Dendritic cell treated with granulocyte-macrophage colony-stimulating factor and Interleukin-4, amounts not matched to agents 40 ng/mL and 50 ng/mL, for 4 days (primary cell): ENCODE results near the gene VASH2.
"Not testable (repeated sequence)": the region's sequence is repeated elsewhere in the genome, so short reads cannot be mapped to it uniquely, and the experiment has no call there.

Source experiments
- H3K27ac Mint-ChIP-seq: one replicate; pipeline ENCODE4 v1.8.0; 2022; ENCODE audit warnings: mild to moderate bottlenecking, mixed read lengths
- H3K27me3 Mint-ChIP-seq: one replicate; pipeline ENCODE4 v1.8.0; 2022; ENCODE audit warnings: mild to moderate bottlenecking, mixed read lengths
- H3K36me3 Mint-ChIP-seq: one replicate; pipeline ENCODE4 v1.8.0; 2022; ENCODE audit warnings: low read depth, mixed read lengths
- H3K4me1 Mint-ChIP-seq: one replicate; pipeline ENCODE4 v1.8.0; 2022; ENCODE audit warnings: low read depth, mixed read lengths
- H3K4me3 Mint-ChIP-seq: one replicate; pipeline ENCODE4 v1.8.0; 2022; ENCODE audit warnings: mild to moderate bottlenecking, moderate library complexity, mixed read lengths
- H3K9me3 Mint-ChIP-seq: one replicate; pipeline ENCODE4 v1.8.0; 2022; ENCODE audit warnings: mixed read lengths
- intact Hi-C: fragments of 100-400 bp; cut with micrococcal nuclease; formaldehyde crosslinking; loops from one replicate; pipeline ENCODE4 v1.15.0; 2022

The VASH2 gene

DNA sequence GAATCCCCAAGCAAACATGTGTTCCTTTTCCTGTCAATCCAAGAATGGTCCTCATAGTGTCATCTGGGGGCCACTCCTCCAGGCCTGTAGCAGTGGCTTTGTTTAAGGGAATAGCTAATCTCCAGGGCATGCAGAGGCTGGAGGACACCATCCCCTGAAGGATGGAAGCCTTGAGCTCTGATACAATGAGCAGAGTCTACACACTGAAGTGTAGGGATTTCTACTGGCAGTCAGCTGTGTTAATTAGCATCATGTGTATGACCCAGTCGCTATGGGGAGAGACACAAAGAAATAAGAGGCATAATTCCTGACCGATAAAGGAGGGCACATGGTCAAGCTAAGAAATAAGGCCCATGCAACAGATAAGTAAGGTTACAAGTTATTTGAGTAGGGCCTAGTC is 36.2 kb downstream of the VASH2 start:
- Mint-ChIP-seq H3K4me3 (no peak overlapping the region), H3K4me1 (no peaks in the 10 kb centered on the region), H3K27ac (peak overlapping the region; percentile 29), H3K36me3 (peaks cover 10% of the 10 kb centered on the region), H3K27me3 (no peaks in the 10 kb centered on the region), H3K9me3 (no peaks in the 10 kb centered on the region)
- intact Hi-C loops, result no loop called here

DNA sequence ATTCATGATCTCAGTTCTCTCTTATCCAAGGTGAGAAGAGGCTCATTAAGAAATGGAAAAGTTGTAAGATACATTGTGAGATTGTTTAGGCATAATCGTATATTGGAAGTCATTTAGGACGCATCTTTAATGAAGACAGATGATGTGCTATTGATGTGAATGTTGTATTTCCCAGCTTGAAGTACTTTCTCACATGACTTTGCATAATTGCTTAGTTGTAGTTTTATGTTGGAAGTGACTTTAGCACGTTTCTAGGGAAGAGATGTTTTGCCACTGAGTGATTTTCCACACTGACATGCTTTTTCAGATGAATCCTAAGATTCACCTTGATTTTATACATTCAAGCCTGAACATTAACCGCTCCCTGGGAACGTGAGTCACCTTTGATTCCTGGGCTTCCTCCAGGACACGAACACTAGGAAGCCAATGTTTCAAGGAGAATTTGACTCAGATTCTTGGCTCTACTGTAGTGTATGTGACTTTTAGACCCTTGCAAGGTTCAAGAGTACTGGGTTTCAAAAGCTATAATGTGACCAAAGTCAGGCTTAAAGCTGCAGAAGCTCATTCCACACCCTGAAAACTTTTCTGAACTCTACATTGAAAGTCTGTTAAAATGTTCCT is 37.5 kb downstream of the VASH2 start:
- Mint-ChIP-seq H3K36me3 (peaks cover 20% of the 10 kb centered on the region), H3K27ac (no peak overlapping the region), H3K4me1 (no peaks in the 10 kb centered on the region), H3K27me3 (no peaks in the 10 kb centered on the region), H3K9me3 (no peaks in the 10 kb centered on the region), H3K4me3 (no peak overlapping the region)
- intact Hi-C loops, result no loop called here

DNA sequence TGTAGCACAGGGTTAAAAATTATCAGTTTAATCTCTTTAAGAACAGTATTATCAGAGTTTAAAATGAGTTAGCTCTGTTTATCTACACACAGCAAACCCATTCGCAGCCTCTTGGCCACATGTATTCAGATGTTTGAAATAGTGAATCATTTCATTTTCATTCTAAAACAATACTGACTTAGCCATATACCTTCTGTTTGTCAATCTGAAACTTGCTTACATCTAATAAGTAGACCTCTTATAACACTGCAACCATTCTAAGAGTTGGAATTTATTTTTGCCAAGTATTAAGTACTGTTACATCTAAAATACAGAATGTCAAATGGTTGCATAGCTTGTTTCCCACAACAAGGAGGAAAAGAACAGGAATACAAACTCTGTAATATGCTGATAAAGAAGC is 39.9 kb downstream of the VASH2 start:
- Mint-ChIP-seq H3K9me3 (no peaks in the 10 kb centered on the region), H3K27ac (no peak overlapping the region), H3K36me3 (peaks cover 34% of the 10 kb centered on the region), H3K4me3 (no peak overlapping the region), H3K27me3 (no peaks in the 10 kb centered on the region), H3K4me1 (no peaks in the 10 kb centered on the region)
- intact Hi-C loops, result loop anchor here (5.0 kb wide), 1 partner anchor 533 kb away; no protein-coding TSS in a partner anchor

DNA sequence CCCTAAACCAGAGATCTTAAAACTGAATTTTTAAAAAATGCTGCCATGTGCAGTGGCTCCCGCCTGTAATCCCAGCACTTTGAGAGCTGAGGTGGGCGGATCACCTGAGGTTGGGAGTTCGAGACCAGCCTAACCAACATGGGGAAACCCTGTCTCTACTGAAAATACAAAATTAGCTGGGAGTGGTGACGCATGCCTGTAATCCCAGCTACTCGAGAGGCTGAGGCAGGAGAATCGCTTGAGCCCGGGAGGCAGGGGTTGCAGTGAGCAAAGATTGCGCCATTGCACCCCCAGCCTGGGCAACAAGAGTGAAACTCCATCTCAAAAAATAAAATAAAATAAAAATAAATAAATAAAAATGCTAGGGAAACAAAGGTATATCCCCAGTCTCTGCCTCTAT is 43.6 kb downstream of the VASH2 start:
- H3K4me3 Mint-ChIP-seq, H3K4me1 Mint-ChIP-seq, H3K27ac Mint-ChIP-seq, H3K27me3 Mint-ChIP-seq, H3K9me3 Mint-ChIP-seq: not testable (repeated sequence)
- peaks cover 63% of the 10 kb centered on the region for H3K36me3 Mint-ChIP-seq
- intact Hi-C loops, result loop anchor here (2.0 to 5.0 kb wide), 3 partner anchors 73 to 537 kb away; no protein-coding TSS in a partner anchor

DNA sequence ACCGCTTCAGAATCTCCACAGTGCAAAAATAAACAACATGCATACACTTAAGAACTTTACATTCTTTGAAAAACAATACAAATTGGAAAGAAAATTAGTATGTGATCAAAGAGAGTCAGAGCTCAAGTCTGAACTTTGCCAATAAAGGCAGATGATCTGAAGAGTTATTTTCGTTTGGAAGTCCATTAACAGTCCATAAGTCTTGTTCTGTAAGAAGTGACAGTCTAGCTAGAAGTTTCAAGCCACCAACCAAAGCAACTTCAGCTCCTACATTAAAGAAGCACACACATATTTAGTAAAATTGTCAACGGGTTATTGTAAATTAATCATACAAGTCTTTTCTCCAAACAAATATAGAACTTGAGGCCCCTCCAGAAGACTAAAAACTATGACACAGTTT is 44.6 kb downstream of the VASH2 start:
- Mint-ChIP-seq H3K4me3 (no peak overlapping the region), H3K4me1 (no peaks in the 10 kb centered on the region), H3K27ac (no peak overlapping the region), H3K9me3 (no peaks in the 10 kb centered on the region), H3K36me3 (peaks cover 66% of the 10 kb centered on the region), H3K27me3 (no peaks in the 10 kb centered on the region)
- intact Hi-C loops, result loop anchor here (2.0 to 5.0 kb wide), 3 partner anchors 74 to 538 kb away; no protein-coding TSS in a partner anchor

DNA sequence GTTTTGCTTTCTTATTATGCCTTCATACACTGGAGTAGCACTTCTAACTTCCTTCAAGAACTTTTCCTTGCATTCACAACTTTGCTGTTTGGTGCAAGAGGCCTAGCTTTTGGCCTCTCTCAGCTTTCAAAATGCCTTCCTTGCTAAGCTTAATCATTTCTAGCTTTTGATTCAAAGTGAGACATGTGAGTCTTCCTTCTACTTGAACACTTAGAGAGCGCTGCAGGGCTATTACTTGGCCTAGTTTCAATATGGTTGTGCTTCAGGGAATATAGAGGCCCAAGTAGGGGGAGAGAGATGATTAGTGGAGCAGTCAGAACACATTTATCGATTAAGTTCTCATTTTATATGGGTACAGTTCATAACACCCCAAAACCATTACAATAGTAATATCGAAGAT is 52.9 kb downstream of the VASH2 start:
- intact Hi-C loops, result no loop called here
- Mint-ChIP-seq H3K36me3 (peaks cover 88% of the 10 kb centered on the region), H3K4me3 (no peak overlapping the region), H3K4me1 (peaks cover 5% of the 10 kb centered on the region), H3K27ac (no peak overlapping the region), H3K27me3 (no peaks in the 10 kb centered on the region), H3K9me3 (no peaks in the 10 kb centered on the region)

DNA sequence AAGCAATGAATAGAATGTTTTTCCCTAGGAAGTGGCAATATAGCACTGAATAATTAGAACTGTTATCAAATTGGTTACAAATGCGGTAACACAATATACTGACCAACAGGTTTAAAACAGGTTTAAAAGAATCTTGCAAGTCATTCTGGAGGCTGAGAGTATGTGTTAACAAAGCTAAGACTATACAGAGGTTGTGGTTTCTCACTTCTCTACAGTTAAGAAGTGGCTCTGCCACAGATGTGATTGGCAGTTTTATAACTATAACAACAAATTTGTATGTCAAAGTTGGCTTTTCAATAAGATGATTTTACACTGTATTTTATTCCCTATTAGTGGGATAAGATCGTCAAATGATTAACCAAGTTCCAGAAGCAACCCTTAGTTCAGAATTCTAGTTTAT is 58.2 kb downstream of the VASH2 start:
- Mint-ChIP-seq H3K27ac (no peak overlapping the region), H3K4me1 (peaks cover 20% of the 10 kb centered on the region), H3K9me3 (no peaks in the 10 kb centered on the region), H3K4me3 (no peak overlapping the region), H3K36me3 (peaks cover 87% of the 10 kb centered on the region), H3K27me3 (no peaks in the 10 kb centered on the region)
- intact Hi-C loops, result no loop called here

DNA sequence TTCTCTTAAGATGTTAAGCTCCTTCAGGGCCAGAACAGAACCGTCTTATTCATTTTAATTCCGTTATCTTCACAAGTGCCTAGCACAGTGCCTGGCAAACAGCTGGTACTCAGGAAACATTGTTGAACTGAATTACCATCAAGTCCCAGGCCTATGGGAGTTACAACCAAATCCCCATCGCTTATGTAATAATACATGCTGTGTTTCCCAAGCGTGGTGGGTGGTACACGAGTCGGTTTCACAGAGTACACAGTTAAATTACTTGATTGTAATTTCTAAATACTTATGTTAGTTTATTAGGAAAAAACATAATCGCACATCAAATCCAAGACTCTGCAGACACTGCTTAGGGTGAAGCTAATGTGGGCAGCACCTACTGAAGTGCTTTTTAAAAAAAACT is 64.3 kb downstream of the VASH2 start:
- H3K9me3 Mint-ChIP-seq, result no peaks in the 10 kb centered on the region
- peaks cover 40% of the 10 kb centered on the region for H3K36me3 Mint-ChIP-seq
- H3K4me1 Mint-ChIP-seq, result peaks cover 21% of the 10 kb centered on the region
- H3K4me3 Mint-ChIP-seq, result peak overlapping the region; percentile 98
- peak overlapping the region; percentile 98 for H3K27ac Mint-ChIP-seq
- intact Hi-C loops, result loop anchor here (1.0 to 5.0 kb wide), 3 partner anchors 37 to 156 kb away; partner anchors contain the start of genes FLVCR1 and RPS6KC1
- H3K27me3 Mint-ChIP-seq, result no peaks in the 10 kb centered on the region

DNA sequence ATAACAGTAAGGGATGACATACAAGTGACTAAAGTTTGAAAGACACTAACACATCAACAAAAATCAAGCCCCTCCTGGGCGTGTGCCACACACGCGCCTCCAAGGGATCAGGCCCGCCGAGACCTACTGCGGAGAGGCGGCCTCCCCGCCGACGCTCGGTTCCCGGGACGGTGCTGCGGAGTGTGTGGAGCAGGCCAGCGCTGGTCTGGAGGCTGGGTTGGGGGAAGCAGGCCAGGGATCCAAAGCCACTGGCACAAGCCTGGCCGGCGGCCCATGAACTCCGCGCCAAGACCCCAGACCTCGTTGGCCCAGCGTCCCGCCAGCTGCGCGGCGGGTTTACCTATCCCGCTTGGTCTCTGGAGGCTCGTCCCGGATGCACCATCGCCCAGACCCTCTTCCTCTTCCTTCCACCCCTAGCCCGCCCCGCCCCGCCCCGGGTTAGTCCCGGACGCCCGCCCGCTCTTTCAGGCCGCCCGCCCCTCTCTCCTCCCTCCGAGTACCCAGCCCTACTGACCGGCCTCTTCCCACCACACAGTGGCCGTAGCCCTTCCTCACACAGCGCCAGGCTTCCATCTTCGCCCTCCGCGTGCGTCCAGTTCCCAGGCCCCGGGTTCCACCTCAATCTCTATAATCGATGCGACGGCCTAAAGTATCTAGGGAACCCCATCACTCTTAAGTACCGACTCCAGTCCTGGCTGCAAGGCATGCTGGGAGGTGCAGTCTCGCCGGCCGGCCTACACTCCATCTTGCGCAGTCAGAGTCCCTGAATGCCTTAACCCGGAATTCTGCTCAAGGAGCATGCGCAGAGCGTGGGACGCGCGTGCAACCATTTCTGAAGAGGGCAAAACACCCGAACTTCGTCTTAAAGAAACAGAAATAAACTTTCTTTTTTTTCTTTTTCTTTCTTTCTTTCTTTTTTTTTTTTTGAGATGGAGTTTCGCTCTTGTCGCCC is 65.0 kb downstream of the VASH2 start, which contains the start of gene ANGEL2:
Gene ANGEL2 (minus strand): TSS at position 769 of the 952 bp plus-strand sequence. CDS start 196 bp downstream, at position 573.
- no peaks in the 10 kb centered on the region for H3K27me3 Mint-ChIP-seq

DNA sequence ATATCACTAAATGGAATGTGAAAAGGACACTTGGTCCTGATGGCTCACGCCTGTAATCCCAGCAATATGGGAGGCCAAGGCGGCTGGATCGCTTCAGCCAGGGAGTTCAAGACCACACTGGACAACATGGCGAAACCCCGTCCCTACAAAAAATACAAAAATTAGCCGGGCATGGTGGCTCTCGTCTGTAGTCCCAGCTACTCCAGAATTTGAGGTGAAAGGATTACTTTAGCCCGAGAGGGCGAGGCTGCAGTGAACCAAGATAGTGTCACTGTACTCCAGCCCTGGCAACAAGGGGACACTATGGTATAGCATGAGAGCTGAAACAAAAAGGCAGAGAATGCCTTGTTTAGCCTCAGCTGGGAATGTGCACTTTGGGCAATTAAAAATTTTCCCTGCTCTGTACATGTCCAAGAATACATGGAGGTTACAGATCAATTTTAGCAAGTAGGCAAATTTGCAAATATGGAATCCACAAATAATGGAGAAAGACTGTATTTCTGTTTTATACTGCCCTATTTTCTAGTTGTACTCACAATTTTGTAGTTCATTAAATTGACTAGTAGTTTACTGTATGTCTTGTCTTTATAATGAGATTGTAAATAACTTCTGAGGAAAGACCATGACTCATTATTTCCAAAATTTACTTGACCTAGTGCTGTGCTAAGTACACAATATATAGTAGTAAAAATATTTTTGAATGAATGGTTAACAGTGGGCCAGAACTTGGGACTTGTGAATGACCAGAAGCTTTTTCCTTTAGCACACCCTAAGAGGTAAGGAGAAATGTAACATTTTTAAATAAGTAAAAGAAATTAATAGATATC is 67.3 kb downstream of the VASH2 start:
- peaks cover 15% of the 10 kb centered on the region for H3K4me1 Mint-ChIP-seq
- intact Hi-C loops, result no loop called here
- H3K9me3 Mint-ChIP-seq, result no peaks in the 10 kb centered on the region
- H3K27me3 Mint-ChIP-seq, result no peaks in the 10 kb centered on the region
- H3K4me3 Mint-ChIP-seq, result no peak overlapping the region
- peaks cover 15% of the 10 kb centered on the region for H3K36me3 Mint-ChIP-seq
- H3K27ac Mint-ChIP-seq, result no peak overlapping the region

More for the DNA sequence above, 65.0 kb downstream of the VASH2 start, which contains the start of gene ANGEL2:
- no peaks in the 10 kb centered on the region for H3K9me3 Mint-ChIP-seq
- peaks cover 35% of the 10 kb centered on the region for H3K36me3 Mint-ChIP-seq
- H3K27ac Mint-ChIP-seq, result peak within 1 kb of the TSS; percentile 98
- intact Hi-C loops, result loop anchor here (1.0 kb wide), 2 partner anchors 36 to 157 kb away; partner anchors contain the start of genes FLVCR1 and RPS6KC1
- H3K4me1 Mint-ChIP-seq, result peaks cover 21% of the 10 kb centered on the region
- peak within 1 kb of the TSS; percentile 98 for H3K4me3 Mint-ChIP-seq

DNA sequence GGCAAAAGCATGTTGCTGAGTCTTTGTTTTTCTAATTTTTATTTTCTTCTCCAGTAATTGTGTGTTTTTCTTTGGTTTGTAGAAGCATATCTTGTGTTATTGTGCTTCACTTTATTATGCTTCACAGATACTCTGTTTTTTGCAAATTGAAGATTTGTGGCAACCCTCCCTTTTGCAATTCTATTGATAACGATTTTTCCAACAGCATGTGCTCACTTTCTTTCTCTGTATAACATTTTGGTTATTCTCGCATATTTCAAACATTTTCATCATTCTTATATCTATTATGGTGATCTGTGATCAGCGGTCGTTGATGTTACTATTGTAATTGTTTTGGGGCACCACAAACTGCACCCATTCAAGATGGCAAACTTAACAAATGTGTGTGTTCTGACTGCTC is 69.1 kb downstream of the VASH2 start:
- peaks cover 6% of the 10 kb centered on the region for H3K4me1 Mint-ChIP-seq
- H3K9me3 Mint-ChIP-seq, result no peaks in the 10 kb centered on the region
- no peaks in the 10 kb centered on the region for H3K27me3 Mint-ChIP-seq
- H3K27ac Mint-ChIP-seq, result no peak overlapping the region
- intact Hi-C loops, result no loop called here
- H3K36me3 Mint-ChIP-seq, result peaks cover 9% of the 10 kb centered on the region
- H3K4me3 Mint-ChIP-seq, result no peak overlapping the region

DNA sequence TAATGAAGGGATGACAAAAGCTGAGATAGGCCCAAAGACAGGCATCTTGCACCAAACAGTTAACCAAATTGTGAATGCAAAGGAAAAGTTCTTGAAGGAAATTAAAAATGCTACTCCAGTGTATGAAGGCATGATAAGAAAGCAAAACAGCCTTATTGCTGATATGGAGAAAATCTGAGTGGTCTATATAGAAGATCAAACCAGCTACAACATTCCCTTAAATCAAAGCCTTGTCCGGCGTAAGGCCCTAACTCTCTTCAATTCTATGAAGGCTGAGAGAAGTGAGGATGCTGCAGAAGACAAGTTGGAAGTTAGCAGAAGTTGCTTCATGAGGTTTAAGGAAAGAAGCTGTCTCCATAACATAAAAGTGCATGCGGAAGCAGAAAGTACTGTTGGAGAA is 69.7 kb downstream of the VASH2 start:
- no peak overlapping the region for H3K27ac Mint-ChIP-seq
- intact Hi-C loops, result no loop called here

DNA sequence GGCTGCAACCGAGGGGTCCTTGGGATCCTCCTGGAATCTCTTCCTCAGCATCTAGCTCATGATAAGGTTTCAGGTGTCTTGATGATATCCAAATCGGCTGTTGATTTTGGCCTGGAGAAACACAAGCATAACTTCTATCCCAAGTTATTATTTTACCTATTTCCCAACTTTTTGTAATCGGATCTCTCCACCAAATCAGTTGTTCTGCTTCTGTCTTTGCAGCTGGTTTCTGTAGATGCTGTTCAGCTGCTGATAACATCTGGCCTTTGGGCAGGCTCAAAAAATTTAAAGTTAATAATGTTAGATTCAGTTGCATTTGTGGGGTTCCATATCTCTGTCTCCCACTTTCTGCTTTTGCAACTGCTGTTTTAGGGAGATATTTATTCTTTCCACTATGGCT is 76.7 kb downstream of the VASH2 start:
- H3K36me3 Mint-ChIP-seq, H3K27ac Mint-ChIP-seq, H3K4me1 Mint-ChIP-seq, intact Hi-C loops, H3K27me3 Mint-ChIP-seq, H3K4me3 Mint-ChIP-seq: not testable (repeated sequence)
- H3K9me3 Mint-ChIP-seq, result peaks cover 13% of the 10 kb centered on the region

More for the DNA sequence above, 69.7 kb downstream of the VASH2 start:
- Mint-ChIP-seq H3K4me1 (peaks cover 6% of the 10 kb centered on the region), H3K27me3 (no peaks in the 10 kb centered on the region), H3K4me3 (no peak overlapping the region), H3K36me3 (peaks cover 8% of the 10 kb centered on the region), H3K9me3 (no peaks in the 10 kb centered on the region)
